ENCODE results near the gene MYO1B. TPM values are rescaled to one million over a fixed set of nuclear protein-coding genes. Genes with fewer than 3 reads are reported as not detected.

MYO1B gene
- total RNA-seq, 1 experiment from 2014 or later: 185 TPM

- DNase-seq (ENCODE audit: low read depth): no peak
Observed at GRCh38 chr2:191258996-191259395, 13.8 kb downstream of the MYO1B start.

GRCh38 chr2:191262436-191262835, 17.2 kb downstream of the MYO1B start:
- peak; percentile 42 for DNase-seq (ENCODE audit: low read depth)

- no peak for DNase-seq (ENCODE audit: low read depth)
Observed at GRCh38 chr2:191263050-191263449, 17.8 kb downstream of the MYO1B start.

GRCh38 chr2:191264647-191265081, 19.5 kb downstream of the MYO1B start:
- peak; percentile 88 for DNase-seq (ENCODE audit: low read depth)

- peak; percentile 76 for DNase-seq (ENCODE audit: low read depth)
Observed at GRCh38 chr2:191265311-191266170, 20.3 kb downstream of the MYO1B start.

GRCh38 chr2:191266201-191266600, 21.0 kb downstream of the MYO1B start:
- no peak for DNase-seq (ENCODE audit: low read depth)

- DNase-seq (ENCODE audit: low read depth): no peak
Observed at GRCh38 chr2:191268596-191268995, 23.4 kb downstream of the MYO1B start.

- DNase-seq (ENCODE audit: low read depth): no peak
Observed at GRCh38 chr2:191270306-191271161, 25.3 kb downstream of the MYO1B start.

GRCh38 chr2:191272064-191272463, 26.9 kb downstream of the MYO1B start:
- no peak for DNase-seq (ENCODE audit: low read depth)

- no peak for DNase-seq (ENCODE audit: low read depth)
Observed at GRCh38 chr2:191274413-191274815, 29.2 kb downstream of the MYO1B start.

GRCh38 chr2:191276792-191277465, 31.7 kb downstream of the MYO1B start:
- no peak for DNase-seq (ENCODE audit: low read depth)

- DNase-seq (ENCODE audit: low read depth): no peak
Observed at GRCh38 chr2:191280290-191280689, 35.1 kb downstream of the MYO1B start.

GRCh38 chr2:191280834-191281756, 35.9 kb downstream of the MYO1B start:
- peak; percentile 38 for DNase-seq (ENCODE audit: low read depth)

- no peak for DNase-seq (ENCODE audit: low read depth)
Observed at GRCh38 chr2:191285252-191285651, 40.0 kb downstream of the MYO1B start.

- peak; percentile 16 for DNase-seq (ENCODE audit: low read depth)
Observed at GRCh38 chr2:191287820-191288219, 42.6 kb downstream of the MYO1B start.

GRCh38 chr2:191289049-191289448, 43.8 kb downstream of the MYO1B start:
- DNase-seq (ENCODE audit: low read depth): no peak

GRCh38 chr2:191291471-191291870, 46.3 kb downstream of the MYO1B start:
- no peak for DNase-seq (ENCODE audit: low read depth)

- DNase-seq (ENCODE audit: low read depth): no peak
Observed at GRCh38 chr2:191292869-191293268, 47.7 kb downstream of the MYO1B start.

GRCh38 chr2:191295088-191295487, 49.9 kb downstream of the MYO1B start:
- no peak for DNase-seq (ENCODE audit: low read depth)

- DNase-seq (ENCODE audit: low read depth): no peak
Observed at GRCh38 chr2:191296083-191297006, 51.1 kb downstream of the MYO1B start.

All from RPMI7951 (cell line).